GM18517 (cell line): Measurements from ENCODE around the gene COX6A1.
"Not testable (repeated sequence)": the region's sequence is repeated elsewhere in the genome, so short reads cannot be mapped to it uniquely, and the experiment has no call there.

ENCODE experiments used
- ATAC-seq: cut with Tn5 transposase; IDR thresholded peaks from one replicate; pipeline ENCODE4 v1.9.1; 2021; ENCODE audit warnings: mild to moderate bottlenecking, moderate library complexity; ENCODE audit not compliant: unreplicated experiment

COX6A1 gene

DNA sequence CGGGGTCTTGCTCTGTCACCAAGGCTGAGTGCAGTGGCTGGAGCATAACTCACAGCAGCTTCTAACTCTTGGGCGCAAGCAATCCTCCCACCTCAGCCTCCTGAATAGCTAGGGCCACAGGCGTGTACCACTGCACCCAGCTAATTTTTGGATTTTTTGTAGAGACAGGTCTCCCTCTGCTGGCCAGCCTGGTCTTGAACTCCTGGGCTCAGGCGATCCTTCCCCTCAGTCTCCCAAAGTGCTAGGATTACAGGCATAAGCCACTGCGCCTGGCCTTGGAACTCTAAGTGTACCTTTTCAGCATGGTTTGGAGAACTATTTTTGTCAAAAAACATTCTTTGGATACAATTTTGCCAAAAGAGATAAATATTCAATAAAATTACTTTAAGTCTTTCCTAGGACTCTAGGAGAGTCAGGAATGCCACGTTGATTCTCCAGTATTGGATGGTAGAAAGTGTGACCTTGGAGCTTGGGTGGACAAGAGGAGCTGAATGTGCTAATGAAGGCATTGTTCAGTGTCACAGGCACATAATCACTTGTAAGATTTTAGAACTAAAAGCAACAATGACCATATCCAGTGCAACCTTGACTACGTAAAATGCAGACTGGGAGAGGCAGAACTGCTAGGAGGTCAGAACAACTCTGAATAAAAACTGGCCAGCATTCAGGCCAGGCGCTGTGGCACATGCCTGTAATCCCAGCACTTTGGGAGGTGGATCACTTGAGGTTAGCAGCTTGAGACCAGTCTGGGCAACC lies 28.8 kb downstream of the COX6A1 start:
- no peak for ATAC-seq

DNA sequence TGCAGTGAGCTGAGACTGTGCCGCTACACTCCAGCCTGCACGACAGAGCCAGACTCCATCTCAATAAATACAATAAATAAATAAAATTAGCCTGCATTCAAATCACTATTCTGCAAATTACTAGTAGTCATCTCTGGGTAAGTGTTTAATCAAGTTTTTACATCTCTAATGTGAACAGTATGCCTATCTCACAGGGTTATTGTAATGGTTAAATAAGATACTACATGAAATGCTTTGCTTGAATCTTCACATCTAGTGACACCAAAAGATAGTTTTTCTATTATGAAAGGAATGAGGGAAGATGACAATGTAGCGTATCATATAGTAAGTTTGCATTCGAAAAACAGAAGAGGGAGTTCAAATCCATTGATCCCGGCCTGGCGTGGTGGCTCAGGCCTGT lies 29.5 kb downstream of the COX6A1 start:
- no peak for ATAC-seq

DNA sequence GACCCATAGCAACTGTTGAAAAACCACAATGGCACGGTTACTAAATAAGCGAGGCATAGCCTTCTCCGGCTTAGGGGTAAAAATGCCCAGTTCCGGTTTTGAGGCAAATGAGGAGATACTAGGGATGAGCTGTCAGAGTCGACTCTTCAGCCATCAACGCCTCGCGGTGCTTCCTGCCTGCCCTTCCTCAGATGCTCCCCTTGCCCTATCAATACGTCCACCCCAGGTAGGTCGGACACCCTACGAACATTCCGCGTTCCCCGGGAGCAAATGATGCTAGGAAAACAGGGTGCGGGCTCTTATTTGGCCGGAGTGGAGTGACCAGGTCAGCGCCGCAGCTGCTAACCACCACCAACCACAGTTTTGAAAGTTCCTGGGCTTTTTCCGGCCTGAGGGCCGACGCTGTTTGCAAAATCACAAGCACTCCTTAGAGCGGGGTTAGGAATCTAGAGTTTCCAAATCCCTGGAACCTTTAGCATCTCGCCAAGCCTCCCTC lies 30.5 kb downstream of the COX6A1 start:
- no peak for ATAC-seq

DNA sequence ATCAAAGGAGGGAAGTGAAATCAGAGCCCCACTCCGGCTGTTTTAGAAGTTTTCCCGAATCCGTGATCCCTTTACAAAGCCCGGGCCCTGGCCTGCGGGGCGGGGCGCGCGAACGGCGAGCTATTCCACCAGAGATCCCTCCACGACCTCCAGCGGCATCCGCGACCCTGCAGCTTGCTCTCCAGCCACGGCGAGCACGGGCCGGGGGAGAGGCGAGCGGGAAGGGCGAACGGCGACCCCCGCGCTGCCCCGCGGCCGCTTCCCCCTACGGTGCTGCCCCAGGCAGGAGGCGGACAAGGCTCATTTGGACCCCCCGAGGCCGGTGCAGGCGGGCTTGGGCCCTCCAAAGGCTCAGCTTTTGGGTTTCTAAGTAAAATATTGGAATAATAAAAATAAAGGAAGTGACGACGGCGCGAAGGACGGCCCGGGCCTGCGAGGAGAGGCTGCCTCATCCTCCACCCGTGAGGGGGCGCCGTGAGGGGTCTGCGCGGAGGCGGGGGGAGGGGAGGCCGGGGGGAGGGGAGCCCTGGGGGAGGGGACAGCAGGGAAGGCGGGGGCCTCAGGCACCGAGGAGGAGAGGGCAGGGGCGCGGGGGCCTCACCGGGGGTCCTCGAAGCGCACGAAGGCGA lies 31.0 kb downstream of the COX6A1 start:
- no peak for ATAC-seq

DNA sequence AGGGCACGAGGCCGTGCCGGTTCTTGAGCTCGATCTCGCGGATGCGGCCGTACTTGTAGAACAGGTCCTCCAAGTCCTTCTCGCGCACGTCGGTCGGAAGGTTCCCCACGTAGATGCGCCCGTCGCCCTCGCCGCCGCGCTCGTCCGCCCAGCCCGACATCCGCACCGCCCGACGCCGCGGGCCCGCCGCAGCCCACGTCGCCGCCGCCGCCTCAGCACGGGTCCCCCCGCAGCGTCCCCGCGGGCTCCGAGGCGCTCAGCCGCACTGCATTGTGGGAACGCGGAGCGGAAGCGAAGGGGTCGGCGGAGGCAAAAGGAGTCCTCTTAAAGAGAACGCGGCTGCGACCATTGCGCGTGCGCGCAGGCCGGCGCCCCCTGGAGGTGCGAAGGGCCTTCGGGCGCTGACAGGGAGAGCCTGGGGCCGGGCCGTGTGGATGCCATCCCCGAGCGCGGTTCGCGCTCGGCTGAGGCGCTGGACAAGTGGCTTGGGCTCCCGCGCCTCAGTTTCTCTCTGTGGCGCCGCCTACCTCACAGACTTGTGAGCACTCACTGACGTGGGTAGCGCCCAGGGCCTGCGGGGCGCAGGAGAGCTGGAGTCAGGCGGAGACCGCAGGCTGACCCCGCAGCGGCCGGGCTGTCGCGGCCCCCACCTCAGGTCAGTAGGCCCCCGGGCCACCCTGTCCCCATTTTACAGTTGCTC lies 31.7 kb downstream of the COX6A1 start, which contains the start of gene SRSF9:
Gene SRSF9 (minus strand): TSS at position 299 of the 700 bp plus-strand sequence. CDS start 139 bp downstream, at position 160.
- ATAC-seq: peak; percentile 83

DNA sequence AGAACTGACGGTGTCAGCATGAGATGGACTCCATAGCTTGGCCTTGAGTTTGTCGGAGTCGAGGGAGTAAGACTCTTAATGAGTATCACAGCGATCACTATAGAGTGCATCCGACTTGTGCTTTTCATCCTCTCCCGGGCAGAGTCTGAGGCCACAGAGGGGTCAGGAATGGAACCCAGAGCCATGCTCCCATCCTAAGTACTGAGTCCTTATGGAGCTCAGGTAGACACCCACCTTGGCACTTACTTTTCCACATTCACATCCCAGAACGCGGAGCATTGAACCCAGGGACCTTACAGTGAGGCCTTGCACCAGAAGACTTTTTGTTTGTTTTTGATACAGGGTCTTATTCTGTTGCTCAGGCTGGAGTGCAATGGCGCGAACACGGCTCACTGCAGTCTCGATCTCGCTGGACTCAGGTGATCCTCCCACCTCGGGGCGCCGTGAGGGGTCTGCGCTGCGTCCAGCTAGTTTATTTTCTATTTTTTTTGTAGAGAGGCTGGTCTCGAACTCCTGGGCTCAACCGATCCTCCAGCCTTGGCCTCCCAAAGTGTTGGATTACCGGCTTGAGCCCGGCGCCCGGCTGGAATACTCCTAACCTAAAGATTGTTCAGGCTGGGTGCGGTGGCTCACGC lies 32.4 kb downstream of the COX6A1 start:
- peak; percentile 16 for ATAC-seq

DNA sequence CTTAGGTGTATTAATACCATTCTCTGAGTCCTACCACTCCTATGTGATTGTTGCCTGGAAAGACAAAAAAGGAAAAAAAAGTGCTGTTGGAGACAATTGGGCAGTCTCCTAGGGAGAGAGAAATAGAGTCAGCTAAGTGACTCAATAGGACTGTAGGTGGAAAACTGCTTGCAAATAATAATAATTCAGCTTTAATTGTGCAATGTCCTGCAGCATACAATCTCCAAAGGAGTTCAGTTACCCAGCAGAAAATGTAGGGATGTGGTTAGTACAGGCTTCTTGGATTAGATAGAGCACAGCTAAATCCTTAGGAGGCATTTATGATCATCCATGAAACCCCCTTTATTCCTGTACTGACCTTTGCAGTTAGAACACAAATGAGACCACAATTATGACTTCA lies 34.6 kb downstream of the COX6A1 start:
- no peak for ATAC-seq

DNA sequence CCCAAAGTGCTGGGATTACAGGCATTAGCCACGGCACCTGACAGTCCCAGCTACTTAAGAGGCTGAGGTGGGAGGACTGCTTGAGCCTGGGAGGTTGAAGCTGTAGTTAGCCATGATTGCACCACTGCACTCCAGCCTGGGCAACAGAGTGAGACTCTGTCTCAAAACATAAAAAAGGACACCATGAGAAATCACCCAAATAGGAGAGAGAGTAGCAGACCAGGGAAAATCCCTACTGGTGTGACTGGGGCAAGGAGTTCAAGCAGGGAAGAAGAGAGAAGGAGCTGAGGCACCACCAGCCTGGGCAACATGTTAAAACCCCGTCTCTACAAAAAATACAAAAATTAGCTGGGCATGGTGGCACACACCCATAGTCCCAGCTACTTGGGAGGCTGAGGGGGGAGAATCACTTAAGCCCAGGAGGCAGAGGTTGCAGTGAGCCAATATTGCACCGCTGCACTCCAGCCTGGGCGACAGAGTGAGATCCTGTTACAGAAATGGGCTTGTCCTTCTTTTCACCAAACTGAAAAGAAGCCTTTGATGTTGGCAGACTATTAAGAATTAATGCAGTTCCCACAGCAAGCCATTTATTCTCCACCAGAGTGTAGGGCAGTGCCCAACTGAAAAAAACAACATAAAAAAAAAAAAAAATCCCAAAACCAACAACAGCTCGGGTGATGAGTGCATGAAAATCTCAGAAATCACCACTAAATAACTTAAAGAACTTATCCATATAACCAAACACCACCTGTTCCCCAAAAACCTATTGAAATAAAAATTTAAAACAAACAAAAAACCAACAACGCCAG lies 36.1 kb downstream of the COX6A1 start:
- ATAC-seq: no peak

DNA sequence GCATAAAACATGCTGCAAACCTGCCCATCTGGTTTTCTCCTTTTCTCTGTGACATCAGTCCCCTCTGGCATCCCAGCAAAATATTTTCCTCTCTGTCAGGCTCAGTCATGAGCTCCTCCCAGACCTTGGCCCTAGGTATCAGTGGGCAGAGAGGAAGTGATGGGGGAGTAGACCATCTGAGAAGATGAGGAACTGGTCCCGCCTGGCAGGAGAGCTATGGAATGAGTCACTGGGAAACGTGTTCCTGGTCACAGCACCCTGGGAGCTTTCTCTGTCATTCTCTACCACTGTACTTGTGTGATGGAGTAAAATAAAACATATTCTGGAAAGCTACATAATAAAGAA lies 36.7 kb downstream of the COX6A1 start:
- ATAC-seq: no peak

DNA sequence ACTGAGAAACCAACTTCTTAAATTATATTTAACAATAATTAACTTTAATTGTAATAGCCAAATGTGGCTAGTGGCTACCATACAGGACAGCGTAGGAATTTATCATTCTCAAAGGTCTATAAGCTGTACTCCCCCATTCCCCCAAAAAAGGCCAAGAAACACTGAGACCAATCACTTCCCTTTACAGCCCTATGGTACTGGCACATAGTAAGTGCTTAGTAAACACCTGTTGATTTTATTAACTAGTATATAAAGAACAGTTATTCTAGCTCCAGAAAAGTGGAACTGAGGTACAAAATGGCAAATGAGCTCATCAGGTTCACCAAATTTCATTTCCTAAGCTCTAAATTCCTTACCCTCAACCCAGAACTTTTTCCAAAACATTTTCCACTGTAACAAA lies 37.7 kb downstream of the COX6A1 start:
- no peak for ATAC-seq

DNA sequence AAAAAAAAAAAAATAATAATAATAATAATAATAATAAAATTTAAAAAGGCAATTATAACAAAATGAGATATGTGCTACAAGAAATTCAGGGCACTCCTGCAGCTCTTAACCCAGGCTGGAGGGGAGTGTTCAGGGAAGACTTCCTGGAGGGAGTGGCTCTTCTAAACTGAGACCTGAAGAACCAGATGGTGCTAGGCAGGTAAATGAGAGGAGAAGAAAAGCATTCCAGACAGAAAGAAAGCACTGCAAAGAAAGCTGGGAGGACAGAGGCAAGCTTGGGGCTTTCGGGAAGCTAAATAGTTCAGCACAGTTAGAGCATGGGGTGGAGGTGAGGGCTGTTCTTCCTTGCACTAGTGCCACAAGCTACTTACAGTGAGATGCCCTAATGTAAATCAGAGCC lies 41.5 kb downstream of the COX6A1 start:
- ATAC-seq: no peak

DNA sequence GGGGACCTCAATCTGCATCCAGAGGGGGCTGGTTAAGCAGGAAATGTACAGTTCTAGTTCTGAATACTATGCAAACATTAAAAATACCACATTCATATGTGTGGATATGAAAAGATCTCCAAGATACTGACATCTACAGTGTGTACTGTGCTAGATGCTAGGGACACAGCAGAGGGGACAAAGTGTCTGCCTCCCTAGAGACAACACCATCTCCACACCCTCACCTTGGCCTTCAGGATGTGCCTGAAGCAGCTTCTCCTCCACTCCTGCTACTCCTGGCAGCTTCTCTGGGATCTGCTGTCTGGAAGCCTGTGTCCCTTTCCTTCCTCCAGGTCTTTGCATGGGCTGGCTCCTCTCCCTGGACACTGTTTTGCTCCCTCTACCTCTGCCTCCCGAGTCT lies 42.3 kb downstream of the COX6A1 start:
- ATAC-seq: no peak

DNA sequence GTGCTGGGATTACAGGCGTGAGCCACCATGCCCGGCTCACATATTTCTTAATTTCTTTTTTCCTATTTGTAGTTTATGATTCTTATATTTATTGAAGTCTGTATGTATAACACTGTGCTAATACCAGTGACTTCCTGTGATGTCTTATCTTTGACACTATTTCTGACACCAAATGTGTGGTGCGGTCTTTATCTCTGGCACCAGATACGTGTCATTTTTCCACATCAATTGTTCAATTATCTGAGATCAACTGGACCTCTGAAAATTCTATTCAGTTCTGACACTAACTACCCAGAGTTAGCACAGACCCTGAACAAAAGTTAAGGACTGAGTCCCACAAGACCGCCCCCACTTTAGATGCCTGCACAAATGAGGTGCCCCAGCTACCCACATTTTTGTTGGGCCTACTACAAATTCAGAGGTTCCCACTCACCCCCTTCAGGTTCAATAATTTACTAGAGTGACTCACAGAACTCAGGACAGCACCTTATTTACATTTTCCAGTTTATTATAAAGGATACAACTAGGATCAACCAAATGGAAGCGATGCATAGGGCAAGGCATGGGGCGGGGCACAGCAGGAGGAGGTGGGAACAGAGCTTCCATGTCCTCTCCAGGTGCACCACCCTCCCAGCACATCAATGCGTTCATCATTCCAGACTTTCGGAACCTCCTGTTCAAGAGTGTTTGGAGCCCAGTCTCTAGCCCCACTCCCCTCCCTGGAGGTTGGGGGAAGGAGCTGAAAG lies 43.3 kb downstream of the COX6A1 start:
- no peak for ATAC-seq

DNA sequence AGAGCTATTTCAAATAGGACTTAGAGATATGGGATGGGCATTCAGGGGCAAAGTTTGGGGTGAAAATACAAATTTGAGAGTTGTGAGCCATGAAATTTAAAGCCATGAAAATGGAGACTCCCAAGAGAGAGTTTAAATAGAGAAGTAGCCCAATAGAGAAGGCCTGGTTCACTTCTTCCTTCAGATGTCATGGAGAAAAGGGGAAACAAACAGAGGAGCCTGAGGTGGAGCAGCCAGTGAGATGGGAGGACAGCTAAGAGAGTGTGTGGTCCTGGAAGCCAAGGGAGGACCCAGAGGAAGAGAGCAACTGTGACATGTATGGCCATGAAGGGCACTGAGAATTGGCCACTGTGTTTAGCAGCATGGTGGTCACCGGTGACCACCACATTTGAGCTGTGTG lies 45.7 kb downstream of the COX6A1 start:
- no peak for ATAC-seq

DNA sequence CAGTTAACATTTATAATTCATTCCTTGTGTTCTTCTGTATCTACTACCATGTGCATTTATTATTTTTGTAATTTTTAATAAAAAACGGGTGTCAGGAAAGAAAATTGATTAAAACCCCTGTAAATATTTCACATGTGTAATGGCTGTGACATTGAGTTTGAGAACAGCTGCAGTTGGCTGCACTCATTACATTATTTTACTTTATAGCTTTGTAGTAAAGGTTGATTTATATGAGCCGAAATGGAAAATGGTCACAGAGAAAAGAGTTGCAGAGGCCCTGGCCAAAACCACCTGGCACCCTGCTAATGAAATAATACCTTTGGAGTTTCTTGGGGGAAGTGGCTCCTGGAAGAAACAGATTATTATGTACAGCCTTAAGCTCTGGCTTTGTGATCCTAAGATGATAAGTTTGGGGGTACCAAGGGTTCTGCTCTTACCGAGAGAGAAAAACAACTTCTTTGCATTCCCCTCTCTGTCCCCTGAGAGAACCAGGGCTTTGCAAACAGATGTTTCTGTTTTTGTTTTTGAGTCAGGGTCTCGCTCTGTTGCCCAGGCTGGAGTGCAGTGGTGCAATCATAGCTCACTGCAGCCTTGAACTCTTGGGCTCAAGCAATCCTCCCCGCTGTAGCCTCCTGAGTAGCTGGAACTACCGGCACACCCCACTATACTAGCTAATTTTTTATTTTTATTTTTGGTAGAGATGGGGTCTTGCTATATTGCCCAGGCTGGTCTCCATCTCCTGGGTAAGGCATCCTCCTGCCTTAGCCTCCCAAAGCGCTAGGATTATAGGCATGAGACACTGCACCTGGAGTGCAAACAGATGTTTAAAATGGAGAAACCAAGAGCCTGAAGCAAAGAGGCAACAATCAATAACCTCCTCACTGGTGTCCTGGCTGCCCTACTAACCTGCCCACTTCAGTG lies 48.3 kb downstream of the COX6A1 start:
- no peak for ATAC-seq

DNA sequence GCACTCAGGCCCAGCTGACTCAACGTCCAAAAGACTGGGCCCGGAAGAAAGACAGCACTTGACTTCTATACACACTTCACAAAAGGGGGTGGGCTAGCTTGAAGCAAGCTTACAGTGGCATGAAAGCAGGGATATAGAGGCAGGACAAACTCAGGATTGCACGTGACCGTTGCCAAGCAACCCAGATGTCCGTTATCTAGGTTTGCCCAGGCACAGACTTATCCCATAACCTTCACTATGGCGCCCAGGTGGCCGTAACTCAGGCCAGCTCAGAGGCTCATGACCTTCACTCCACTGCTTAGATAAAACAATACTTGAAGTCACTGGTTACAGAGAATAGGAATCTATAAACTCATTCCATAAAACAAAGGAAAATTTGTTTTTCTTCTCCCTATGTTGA lies 49.6 kb downstream of the COX6A1 start:
- not testable (repeated sequence) for ATAC-seq

DNA sequence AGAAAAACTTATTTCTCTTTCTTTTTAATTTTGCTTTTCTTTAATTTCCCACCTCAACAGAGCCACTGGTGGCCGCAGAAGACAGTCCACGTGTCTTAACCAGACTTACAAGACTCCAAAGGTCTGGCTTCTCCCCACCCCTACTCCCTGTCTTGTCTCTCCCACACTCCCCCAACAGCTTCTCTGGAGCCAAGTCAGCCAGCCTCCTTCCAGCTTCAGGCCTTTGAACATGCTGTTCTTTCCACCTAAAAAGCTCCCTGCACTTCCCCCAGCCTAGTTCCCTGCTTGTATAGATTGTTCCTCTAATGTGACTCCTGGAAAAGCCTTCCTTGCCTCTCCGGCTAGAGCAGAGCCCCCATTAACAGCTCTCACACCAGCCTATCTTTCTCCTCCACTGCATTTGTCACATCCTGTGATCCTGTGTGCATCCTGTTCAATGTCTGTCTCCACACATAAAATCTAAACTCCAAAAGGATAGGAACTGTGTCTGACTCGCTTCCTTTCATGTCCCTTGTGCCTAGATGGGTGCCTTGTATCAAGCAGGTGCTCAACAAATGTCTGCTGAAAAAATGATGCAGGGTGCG lies 50.2 kb downstream of the COX6A1 start:
- no peak for ATAC-seq

DNA sequence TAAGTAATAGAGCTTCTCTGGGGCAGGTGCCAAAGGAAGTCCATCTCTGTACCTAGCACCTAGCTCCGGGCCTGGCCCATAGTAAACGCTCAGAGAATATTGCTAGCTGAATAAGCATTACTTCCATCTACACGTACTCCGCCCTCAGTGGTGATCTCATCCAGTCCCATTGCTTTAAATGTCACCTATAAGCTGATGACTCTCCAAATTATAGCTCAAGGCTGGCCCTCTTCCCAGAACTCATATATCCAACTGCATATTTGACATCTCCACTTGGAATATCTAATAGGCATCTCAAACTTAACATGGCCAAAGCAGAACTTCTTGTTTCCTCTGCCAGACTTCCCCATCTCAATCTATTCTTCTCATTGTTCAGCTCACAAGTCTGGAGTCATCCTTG lies 51.1 kb downstream of the COX6A1 start:
- ATAC-seq: no peak

DNA sequence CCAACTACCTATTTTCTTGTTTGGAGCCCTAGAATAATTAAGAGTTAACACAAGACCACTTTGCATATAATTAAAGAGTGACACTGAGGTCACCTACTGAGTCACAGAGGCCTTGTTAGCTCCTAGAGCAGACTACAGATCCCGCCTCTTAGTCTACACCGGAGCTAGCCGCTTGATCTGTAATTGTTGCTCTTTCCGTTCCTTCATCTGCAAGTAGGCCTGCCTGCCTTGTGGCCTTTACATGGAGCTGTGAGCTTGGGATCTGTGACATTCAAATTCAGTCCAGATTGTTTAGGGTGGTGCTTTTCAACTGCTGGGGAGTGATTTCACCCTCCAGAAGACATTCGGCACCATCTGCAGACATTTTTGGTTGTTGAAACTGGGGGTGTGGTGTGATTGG lies 52.4 kb downstream of the COX6A1 start:
- ATAC-seq: no peak
